HCT116 (cell line): ENCODE data around the gene ICA1. TPM values are rescaled to one million over a fixed set of nuclear protein-coding genes. Genes with fewer than 3 reads are reported as not detected.

Experiments
- ATAC-seq: fragments of 200-7000 bp; cut with Tn5 transposase; 2 replicates; pipeline ENCODE4 v1.9.1; 2020; ENCODE audit warnings: mild to moderate bottlenecking, moderate library complexity
- BruUV-seq: library from RNA; stranded (reverse); fragments of 400-500 nt; replicated peaks from 2 replicates; lab custom pipeline; 2021; lab: Mats Ljungman, UMichigan
- CTCF ChIA-PET: fragments of 300-600 bp; sonication (Branson Sonifier 250); formaldehyde crosslinking; loops from one replicate; lab custom pipeline; 2021; ENCODE audit warnings: antibody characterized with exemption; lab: Charles Lee
- POLR2A ChIA-PET: fragments of 300-600, 350-600 bp; sonication (Branson Sonifier 250); formaldehyde crosslinking; loops from one replicate; lab custom pipeline; 2021; ENCODE audit warnings: antibody characterized with exemption; lab: Charles Lee
- RAD21 ChIA-PET, 2 experiments: fragments of 300-600 bp; sonication (Branson Sonifier 250); formaldehyde crosslinking; loops; one replicate each; lab custom pipeline; 2023; ENCODE audit warnings: low total read pairs in 2 of 2; ENCODE audit not compliant: uncharacterized antibody in 2 of 2, unreplicated experiment in 2 of 2, low non-redundant PET in 1 of 2; lab: Charles Lee
- DNase-seq: peaks from one replicate; pipeline ENCODE4 v3.0.0-alpha.2; 2010; ENCODE audit warnings: low read depth, low spot score
- H2AFZ ChIP-seq: fragments of 200-600 bp; shearing (Covaris generic), sonication (generic); 2 replicates; pipeline ENCODE4 v1.6.1; 2017; ENCODE audit warnings: low read depth, mixed run types, mixed read lengths, antibody characterized with exemption, low read length; ENCODE audit not compliant: poor library complexity, severe bottlenecking
- H3K27ac ChIP-seq: 2 replicates; pipeline ENCODE4 v1.5.1; 2012; ENCODE audit warnings: low read depth, low read length
- H3K27me3 ChIP-seq: fragments of 200-600 bp; sonication (generic); 2 replicates; pipeline ENCODE4 v1.6.1; 2016; ENCODE audit warnings: mixed run types, low read length, mixed read lengths; ENCODE audit not compliant: insufficient read depth
- H3K36me3 ChIP-seq, 2 experiments: fragments of 200-500 bp in 1 of 2; fragments of 200-600 bp in 1 of 2; sonication (Bioruptor generic) in 1 of 2; sonication (generic) in 1 of 2; 2 replicates each; pipeline versions ENCODE4 v1.5.1 to v1.6.1; 2014 to 2016; ENCODE audit warnings: low read length in 2 of 2, inconsistent platforms in 1 of 2, mixed read lengths in 1 of 2, mixed run types in 1 of 2; ENCODE audit not compliant: insufficient read depth in 2 of 2, control insufficient read depth in 1 of 2
- H3K4me1 ChIP-seq, 2 experiments: fragments of 200-600 bp in 1 of 2; sonication (generic) in 1 of 2; 2 replicates each; pipeline versions ENCODE4 v1.5.1 to v1.6.1; 2012 to 2017; ENCODE audit warnings: low read length in 2 of 2, inconsistent platforms in 1 of 2, mild to moderate bottlenecking in 1 of 2, mixed read lengths in 1 of 2, mixed run types in 1 of 2, moderate library complexity in 1 of 2; ENCODE audit not compliant: insufficient read depth in 2 of 2, control insufficient read depth in 1 of 2
- H3K4me2 ChIP-seq: fragments of 200-600 bp; sonication (generic); 2 replicates; pipeline ENCODE4 v1.6.1; 2017; ENCODE audit warnings: mixed run types, low read length, mixed read lengths
- H3K4me3 ChIP-seq, 2 experiments: fragments of 200-600 bp in 1 of 2; sonication (generic) in 1 of 2; replicated peaks in 1 of 2; 2 replicates each; pipeline ENCODE4 v1.5.1; 2011 to 2016; ENCODE audit warnings: low read length in 2 of 2, control low read depth in 1 of 2, low read depth in 1 of 2, mild to moderate bottlenecking in 1 of 2, mixed read lengths in 1 of 2, mixed run types in 1 of 2
- H3K79me2 ChIP-seq: fragments of 200-600 bp; sonication (generic); 2 replicates; pipeline ENCODE4 v1.6.1; 2017; ENCODE audit warnings: mild to moderate bottlenecking, mixed run types, low read length, moderate library complexity, mixed read lengths; ENCODE audit not compliant: insufficient read depth
- H3K9ac ChIP-seq: fragments of 200-600 bp; sonication (generic); 2 replicates; pipeline ENCODE4 v1.6.1; 2016; ENCODE audit warnings: low read length, mixed read lengths
- H3K9me2 ChIP-seq: fragments of 200-600 bp; sonication (generic), shearing (Covaris generic); 2 replicates; pipeline ENCODE4 v1.6.1; 2017; ENCODE audit warnings: mixed run types, mild to moderate bottlenecking, moderate library complexity; ENCODE audit not compliant: insufficient read depth
- H3K9me3 ChIP-seq, 2 experiments: fragments of 200-500 bp in 1 of 2; fragments of 200-600 bp in 1 of 2; sonication (Bioruptor generic) in 1 of 2; sonication (generic) in 1 of 2; 2 replicates each; pipeline ENCODE4 v1.6.1; 2014 to 2017; ENCODE audit warnings: low read length in 2 of 2, mixed read lengths in 2 of 2, inconsistent platforms in 1 of 2, low read depth in 1 of 2, mild to moderate bottlenecking in 1 of 2, mixed run types in 1 of 2, moderate library complexity in 1 of 2; ENCODE audit not compliant: control insufficient read depth in 1 of 2, insufficient read depth in 1 of 2
- H4K20me1 ChIP-seq: fragments of 200-600 bp; sonication (generic), shearing (Covaris generic); 2 replicates; pipeline ENCODE4 v1.6.1; 2017; ENCODE audit warnings: mixed run types, mild to moderate bottlenecking, moderate library complexity; ENCODE audit not compliant: insufficient read depth
- CBX3 ChIP-seq: IDR thresholded peaks from 2 replicates; pipeline ENCODE4 v1.6.1; 2012; ENCODE audit warnings: low read depth
- EGR1 ChIP-seq: IDR thresholded peaks from 2 replicates; pipeline ENCODE4 v1.6.1; 2012; ENCODE audit warnings: low read depth
- EZH2 ChIP-seq: fragments of 200-600 bp; sonication (generic); IDR thresholded peaks from 2 replicates; pipeline ENCODE4 v1.6.1; 2017; ENCODE audit warnings: antibody characterized with exemption, mixed run types
- EZH2phosphoT487 ChIP-seq: fragments of 200-600 bp; IDR thresholded peaks from 2 replicates; pipeline ENCODE4 v1.6.1; 2018; ENCODE audit warnings: antibody characterized with exemption, borderline replicate concordance
- FOSL1 ChIP-seq: IDR thresholded peaks from 2 replicates; pipeline ENCODE4 v1.6.1; 2012; ENCODE audit warnings: low read depth
- JUND ChIP-seq: IDR thresholded peaks from 2 replicates; pipeline ENCODE4 v1.6.1; 2012
- POLR2A ChIP-seq: IDR thresholded peaks from 2 replicates; pipeline ENCODE4 v1.7.0; 2011; ENCODE audit warnings: borderline replicate concordance; ENCODE audit not compliant: insufficient read depth, insufficient read length; ENCODE audit errors: extremely low read depth
- POLR2AphosphoS5 ChIP-seq: IDR thresholded peaks from 2 replicates; pipeline ENCODE4 v1.6.1; 2011; ENCODE audit warnings: mild to moderate bottlenecking, low read depth, low read length, moderate library complexity
- RAD21 ChIP-seq: IDR thresholded peaks from 2 replicates; pipeline ENCODE4 v1.6.1; 2012; ENCODE audit warnings: low read depth, mild to moderate bottlenecking
- SIN3A ChIP-seq: IDR thresholded peaks from 2 replicates; pipeline ENCODE4 v1.6.1; 2012; ENCODE audit warnings: low read depth
- SP1 ChIP-seq: IDR thresholded peaks from 2 replicates; pipeline ENCODE4 v1.6.1; 2012; ENCODE audit warnings: low read depth
- SRF ChIP-seq: IDR thresholded peaks from 2 replicates; pipeline ENCODE4 v1.6.1; 2012; ENCODE audit warnings: low read depth
- TCF7L2 ChIP-seq: IDR thresholded peaks from 2 replicates; pipeline ENCODE4 v1.7.0; 2011; ENCODE audit warnings: borderline replicate concordance, inconsistent platforms; ENCODE audit not compliant: insufficient read depth, insufficient read length; ENCODE audit errors: extremely low read depth
- YY1 ChIP-seq: IDR thresholded peaks from 2 replicates; pipeline ENCODE4 v1.6.1; 2011; ENCODE audit warnings: low read length, low read depth, moderate library complexity, mild to moderate bottlenecking; ENCODE audit not compliant: insufficient replicate concordance; ENCODE audit errors: extremely low read depth
- ZFX ChIP-seq: fragments of 450-650 bp; IDR thresholded peaks from 2 replicates; pipeline ENCODE4 v1.6.1; 2017
- intact Hi-C: fragments of 100-400 bp; cut with micrococcal nuclease; formaldehyde crosslinking; loops from 2 replicates; pipeline ENCODE4 v1.10.0; 2022
- total RNA-seq: library from RNA; stranded (reverse); gene quantifications from one replicate; pipeline ENCODE4 v1.2.1, GENCODE V29; 2021; ENCODE audit not compliant: unreplicated experiment
- TF ChIP-seq, protein P1 (sequence below): IDR thresholded peaks from 2 replicates; pipeline ENCODE4 v1.6.1; 2012
- TF ChIP-seq, protein P2 (sequence below): IDR thresholded peaks from 2 replicates; pipeline ENCODE4 v1.6.1; 2012
- TF ChIP-seq, protein P3 (sequence below), 3 experiments: fragments of 200-600 bp in 1 of 3; sonication (generic) in 1 of 3; IDR thresholded peaks in 2 of 3; conservative IDR thresholded peaks in 1 of 3; 2 replicates each; pipeline ENCODE4 v1.5.1; 2012 to 2017; ENCODE audit warnings: low read depth in 2 of 3, low read length in 2 of 3, antibody characterized with exemption in 1 of 3, borderline replicate concordance in 1 of 3, control low read depth in 1 of 3, mild to moderate bottlenecking in 1 of 3, mixed read lengths in 1 of 3, mixed run types in 1 of 3, moderate library complexity in 1 of 3; ENCODE audit not compliant: insufficient read depth in 1 of 3
- TF ChIP-seq, protein P4 (sequence below): IDR thresholded peaks from 2 replicates; pipeline ENCODE4 v1.6.1; 2011; ENCODE audit warnings: mild to moderate bottlenecking, low read length, moderate library complexity; ENCODE audit not compliant: insufficient replicate concordance; ENCODE audit errors: extremely low read depth

The ICA1 gene
- total RNA-seq, 1 experiment from 2014 or later: 16.4 TPM

DNA sequence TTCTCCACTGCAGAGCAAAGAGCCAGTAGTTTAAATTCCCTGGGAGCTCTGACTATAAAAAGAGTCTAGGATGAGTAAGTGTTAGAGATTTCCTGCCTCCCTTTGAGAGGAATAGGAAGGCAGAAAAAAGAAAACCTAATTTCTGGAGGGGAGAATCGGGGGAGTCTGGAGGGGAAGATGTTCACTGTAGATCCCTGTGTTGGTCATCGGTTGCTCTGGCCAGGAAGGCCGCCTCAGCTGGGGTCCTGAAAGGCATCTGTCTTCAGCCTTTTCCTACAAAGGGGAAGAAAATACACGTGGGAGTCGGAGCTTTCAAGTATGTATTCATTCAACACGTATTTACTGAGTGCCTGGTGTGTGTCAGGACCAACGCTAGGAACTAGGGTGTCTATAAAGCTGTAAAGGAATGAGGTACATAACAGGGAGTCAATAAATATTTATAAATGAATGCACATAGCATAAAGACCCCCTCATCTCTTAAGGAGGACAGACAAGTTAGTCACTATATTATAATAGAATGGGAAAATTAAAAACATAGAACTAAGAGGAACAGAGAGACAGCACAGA is 101.1 kb downstream of the ICA1 start:
- H2AFZ ChIP-seq: no peak overlapping the region
- H3K4me1 ChIP-seq: no peaks in the 10 kb centered on the region
- H3K36me3 ChIP-seq: no peaks in the 10 kb centered on the region
- no peak overlapping the region for H3K27ac ChIP-seq
- no peaks in the 10 kb centered on the region for H3K9me2 ChIP-seq
- H3K4me2 ChIP-seq: no peak overlapping the region
- ChIA-PET POLR2A (no interaction called here), RAD21 (no interaction called here), CTCF (no interaction called here)
- intact Hi-C loops: no loop called here
- TF ChIP-seq POLR2A (no peak), EGR1 (no peak), SP1 (no peak), CBX3 (no peak), FOSL1 (no peak), POLR2AphosphoS5 (no peak), RAD21 (no peak), EZH2 (no peak), YY1 (no peak), ZFX (no peak), SIN3A (no peak), SRF (no peak), JUND (no peak), TCF7L2 (no peak), EZH2phosphoT487 (no peak)
- TF ChIP-seq, protein P1, sequence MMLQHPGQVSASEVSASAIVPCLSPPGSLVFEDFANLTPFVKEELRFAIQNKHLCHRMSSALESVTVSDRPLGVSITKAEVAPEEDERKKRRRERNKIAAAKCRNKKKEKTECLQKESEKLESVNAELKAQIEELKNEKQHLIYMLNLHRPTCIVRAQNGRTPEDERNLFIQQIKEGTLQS: no peak
- TF ChIP-seq, protein P2, sequence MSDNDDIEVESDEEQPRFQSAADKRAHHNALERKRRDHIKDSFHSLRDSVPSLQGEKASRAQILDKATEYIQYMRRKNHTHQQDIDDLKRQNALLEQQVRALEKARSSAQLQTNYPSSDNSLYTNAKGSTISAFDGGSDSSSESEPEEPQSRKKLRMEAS: no peak
- TF ChIP-seq, protein P3, sequence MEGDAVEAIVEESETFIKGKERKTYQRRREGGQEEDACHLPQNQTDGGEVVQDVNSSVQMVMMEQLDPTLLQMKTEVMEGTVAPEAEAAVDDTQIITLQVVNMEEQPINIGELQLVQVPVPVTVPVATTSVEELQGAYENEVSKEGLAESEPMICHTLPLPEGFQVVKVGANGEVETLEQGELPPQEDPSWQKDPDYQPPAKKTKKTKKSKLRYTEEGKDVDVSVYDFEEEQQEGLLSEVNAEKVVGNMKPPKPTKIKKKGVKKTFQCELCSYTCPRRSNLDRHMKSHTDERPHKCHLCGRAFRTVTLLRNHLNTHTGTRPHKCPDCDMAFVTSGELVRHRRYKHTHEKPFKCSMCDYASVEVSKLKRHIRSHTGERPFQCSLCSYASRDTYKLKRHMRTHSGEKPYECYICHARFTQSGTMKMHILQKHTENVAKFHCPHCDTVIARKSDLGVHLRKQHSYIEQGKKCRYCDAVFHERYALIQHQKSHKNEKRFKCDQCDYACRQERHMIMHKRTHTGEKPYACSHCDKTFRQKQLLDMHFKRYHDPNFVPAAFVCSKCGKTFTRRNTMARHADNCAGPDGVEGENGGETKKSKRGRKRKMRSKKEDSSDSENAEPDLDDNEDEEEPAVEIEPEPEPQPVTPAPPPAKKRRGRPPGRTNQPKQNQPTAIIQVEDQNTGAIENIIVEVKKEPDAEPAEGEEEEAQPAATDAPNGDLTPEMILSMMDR (IDR thresholded peaks at IDR 0.05 in 2 of 3, conservative IDR thresholded peaks at IDR 0.05 in 1 of 3; ENCODE audit: borderline replicate concordance in 1 of 3, insufficient read depth in 1 of 3, low read depth in 2 of 3, low read length in 2 of 3): no peak
- TF ChIP-seq, protein P4, sequence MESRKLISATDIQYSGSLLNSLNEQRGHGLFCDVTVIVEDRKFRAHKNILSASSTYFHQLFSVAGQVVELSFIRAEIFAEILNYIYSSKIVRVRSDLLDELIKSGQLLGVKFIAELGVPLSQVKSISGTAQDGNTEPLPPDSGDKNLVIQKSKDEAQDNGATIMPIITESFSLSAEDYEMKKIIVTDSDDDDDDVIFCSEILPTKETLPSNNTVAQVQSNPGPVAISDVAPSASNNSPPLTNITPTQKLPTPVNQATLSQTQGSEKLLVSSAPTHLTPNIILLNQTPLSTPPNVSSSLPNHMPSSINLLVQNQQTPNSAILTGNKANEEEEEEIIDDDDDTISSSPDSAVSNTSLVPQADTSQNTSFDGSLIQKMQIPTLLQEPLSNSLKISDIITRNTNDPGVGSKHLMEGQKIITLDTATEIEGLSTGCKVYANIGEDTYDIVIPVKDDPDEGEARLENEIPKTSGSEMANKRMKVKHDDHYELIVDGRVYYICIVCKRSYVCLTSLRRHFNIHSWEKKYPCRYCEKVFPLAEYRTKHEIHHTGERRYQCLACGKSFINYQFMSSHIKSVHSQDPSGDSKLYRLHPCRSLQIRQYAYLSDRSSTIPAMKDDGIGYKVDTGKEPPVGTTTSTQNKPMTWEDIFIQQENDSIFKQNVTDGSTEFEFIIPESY: no peak
- no peak overlapping the region for H3K9ac ChIP-seq
- DNase-seq: no peak
- no peak overlapping the region for H3K4me3 ChIP-seq
- no peaks in the 10 kb centered on the region for H3K9me3 ChIP-seq
- no peaks in the 10 kb centered on the region for H3K79me2 ChIP-seq
- BruUV-seq: no TSS peak
- H3K27me3 ChIP-seq: no peaks in the 10 kb centered on the region
- no peak for ATAC-seq
- H4K20me1 ChIP-seq: no peaks in the 10 kb centered on the region
